Thyroid gland (tissue), 4 donors: ENCODE measurements around the gene TMEM44. TPM values are rescaled to one million over a fixed set of nuclear protein-coding genes. Genes with fewer than 3 reads are reported as not detected.

Experiments
- DNase-seq, 2 donors: peaks; one replicate each; pipeline ENCODE4 v3.0.0-alpha.2; 2019
- H3K27ac ChIP-seq, 3 donors: fragments of 200-600 bp; sonication (generic); 1 replicate in 2 of 3; 2 replicates in 1 of 3; pipeline ENCODE4 v1.5.1; 2016 to 2019; ENCODE audit warnings: mild to moderate bottlenecking in 1 of 3, moderate library complexity in 1 of 3
- H3K27me3 ChIP-seq: fragments of 200-600 bp; sonication (generic); one replicate; pipeline ENCODE4 v1.5.1; 2019
- H3K36me3 ChIP-seq, 2 donors: fragments of 200-600 bp; sonication (generic); one replicate each; pipeline ENCODE4 v1.5.1; 2016 to 2019
- H3K4me1 ChIP-seq, 2 donors: fragments of 200-600 bp; sonication (generic); one replicate each; pipeline ENCODE4 v1.5.1; 2017 to 2019
- H3K4me3 ChIP-seq, 3 donors: fragments of 200-600 bp; sonication (generic); replicated peaks in 1 of 3; 1 replicate in 2 of 3; 2 replicates in 1 of 3; pipeline ENCODE4 v1.5.1; 2016; ENCODE audit warnings: mild to moderate bottlenecking in 1 of 3
- H3K9me3 ChIP-seq: fragments of 200-600 bp; sonication (generic); one replicate; pipeline ENCODE4 v1.5.1; 2017
- POLR2A ChIP-seq, 2 donors: fragments of 450-650 bp; IDR thresholded peaks; one replicate each; pipeline ENCODE4 v1.6.1; 2017; ENCODE audit warnings: antibody characterized with exemption in 2 of 2, mild to moderate bottlenecking in 2 of 2, moderate library complexity in 1 of 2
- WGBS, 2 donors: methylation state at CpG; one replicate each; pipeline ENCODE4 v1.1.5; 2017; 5-methylcytosine and 5-hydroxymethylcytosine counted together
- intact Hi-C: fragments of 100-400 bp; cut with DNase I; formaldehyde crosslinking; loops from one replicate; pipeline ENCODE4 v1.15.1; 2023
- small RNA-seq: library from RNA; depleted of rRNA; stranded (forward); fragments of <200 nt; gene quantifications from one replicate; pipeline ENCODE3, GENCODE V24; 2016
- total RNA-seq, 4 donors: library from RNA; depleted of rRNA; stranded (reverse); fragments of >200 nt; gene quantifications; one replicate each; pipeline ENCODE4 v1.2.3, GENCODE V29; 2016
- TF ChIP-seq, protein P1 (sequence below), 6 experiments: fragments of 200-600 bp in 3 of 6; fragments of 450-650 bp in 3 of 6; sonication (generic) in 3 of 6; IDR thresholded peaks; one replicate each; pipeline ENCODE4 v1.5.1; 2016 to 2019; ENCODE audit warnings: antibody characterized with exemption in 6 of 6, mild to moderate bottlenecking in 2 of 6, inconsistent platforms in 1 of 6, moderate library complexity in 1 of 6

TMEM44 gene
- total RNA-seq, 4 donors from 2014 or later, result 6.3 to 11.0 (median 9.7) TPM

- Histone ChIP-seq H3K27ac (peak overlapping the region in 1 of 3 donors; percentile 73), H3K4me1 (peaks cover 20 to 21% of the 10 kb centered on the region in 2 donors), H3K27me3 (no peaks in the 10 kb centered on the region), H3K4me3 (no peak overlapping the region), H3K36me3 (no peaks in the 10 kb centered on the region), H3K9me3 (no peaks in the 10 kb centered on the region)
- 95 to 96% methylated on average over 8 of the region's 8 CpGs for WGBS, 2 donors
- DNase-seq, result no peak
- TF ChIP-seq, protein P1, sequence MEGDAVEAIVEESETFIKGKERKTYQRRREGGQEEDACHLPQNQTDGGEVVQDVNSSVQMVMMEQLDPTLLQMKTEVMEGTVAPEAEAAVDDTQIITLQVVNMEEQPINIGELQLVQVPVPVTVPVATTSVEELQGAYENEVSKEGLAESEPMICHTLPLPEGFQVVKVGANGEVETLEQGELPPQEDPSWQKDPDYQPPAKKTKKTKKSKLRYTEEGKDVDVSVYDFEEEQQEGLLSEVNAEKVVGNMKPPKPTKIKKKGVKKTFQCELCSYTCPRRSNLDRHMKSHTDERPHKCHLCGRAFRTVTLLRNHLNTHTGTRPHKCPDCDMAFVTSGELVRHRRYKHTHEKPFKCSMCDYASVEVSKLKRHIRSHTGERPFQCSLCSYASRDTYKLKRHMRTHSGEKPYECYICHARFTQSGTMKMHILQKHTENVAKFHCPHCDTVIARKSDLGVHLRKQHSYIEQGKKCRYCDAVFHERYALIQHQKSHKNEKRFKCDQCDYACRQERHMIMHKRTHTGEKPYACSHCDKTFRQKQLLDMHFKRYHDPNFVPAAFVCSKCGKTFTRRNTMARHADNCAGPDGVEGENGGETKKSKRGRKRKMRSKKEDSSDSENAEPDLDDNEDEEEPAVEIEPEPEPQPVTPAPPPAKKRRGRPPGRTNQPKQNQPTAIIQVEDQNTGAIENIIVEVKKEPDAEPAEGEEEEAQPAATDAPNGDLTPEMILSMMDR (IDR thresholded peaks at IDR 0.05), result no peak
- TF ChIP-seq POLR2A (IDR thresholded peaks at IDR 0.05), result no peak
- intact Hi-C loops, result no loop called here
These were observed 91.7 kb downstream of the TMEM44 start for GRCh38 chr3:194541483-194541882.

DNA sequence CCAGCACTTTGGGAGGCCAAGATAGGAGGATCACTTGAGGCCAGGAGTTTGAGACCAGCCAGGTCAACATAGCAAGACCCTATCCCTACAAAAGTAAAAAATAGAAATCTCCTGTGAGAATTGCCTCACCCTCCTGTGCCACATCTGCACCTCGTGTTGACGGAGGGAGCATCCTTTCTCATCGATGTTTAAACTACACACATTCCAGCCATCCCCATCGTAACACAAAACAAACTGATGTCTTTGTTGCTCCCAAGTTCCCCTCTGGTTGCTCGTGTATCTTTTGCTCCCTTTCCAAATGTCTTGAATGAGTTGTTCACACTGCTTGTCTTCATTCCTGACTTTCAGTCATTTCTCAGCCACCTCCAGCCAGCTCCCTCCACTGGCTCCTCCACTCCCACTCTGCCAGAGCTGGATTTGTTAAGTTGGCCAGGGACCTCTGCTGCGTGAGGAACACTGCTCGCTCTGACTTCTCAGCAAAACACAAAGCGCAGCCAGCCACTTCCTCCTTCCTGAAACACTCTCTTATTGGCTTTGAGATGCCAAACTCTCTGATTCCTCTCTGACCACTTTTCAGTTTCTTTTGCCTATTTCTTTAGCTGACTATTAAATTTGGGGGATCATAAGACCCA lies 92.8 kb downstream of the TMEM44 start:
- WGBS, 2 donors, result 59 to 70% methylated on average over 8 of the region's 8 CpGs
- Histone ChIP-seq H3K27me3 (no peaks in the 10 kb centered on the region), H3K4me1 (peaks cover 28 to 31% of the 10 kb centered on the region in 2 donors), H3K4me3 (no peak overlapping the region), H3K27ac (peak overlapping the region in 2 of 3 donors; percentile 61 to 73), H3K36me3 (no peaks in the 10 kb centered on the region), H3K9me3 (no peaks in the 10 kb centered on the region)
- intact Hi-C loops, result no loop called here
- TF ChIP-seq POLR2A (IDR thresholded peaks at IDR 0.05), result no peak
- TF ChIP-seq, protein P1 (IDR thresholded peaks at IDR 0.05), result no peak
- DNase-seq, result peak; percentile 35 to 49

GRCh38 chr3:194539498-194539897 lies 93.7 kb downstream of the TMEM44 start:
- Histone ChIP-seq H3K27me3 (no peaks in the 10 kb centered on the region), H3K27ac (peak overlapping the region in 1 of 3 donors; percentile 7), H3K36me3 (no peaks in the 10 kb centered on the region), H3K4me3 (no peak overlapping the region), H3K9me3 (no peaks in the 10 kb centered on the region), H3K4me1 (peaks cover 29 to 31% of the 10 kb centered on the region in 2 donors)
- no peak for DNase-seq
- intact Hi-C loops, result no loop called here
- 92 to 94% methylated on average over 3 of the region's 3 CpGs for WGBS, 2 donors
- TF ChIP-seq, protein P1 (IDR thresholded peaks at IDR 0.05), result no peak
- no peak for TF ChIP-seq POLR2A (IDR thresholded peaks at IDR 0.05)

- Histone ChIP-seq H3K9me3 (no peaks in the 10 kb centered on the region), H3K27ac (peak overlapping the region; percentile 85 to 92 (median 89)), H3K4me3 (no peak overlapping the region), H3K36me3 (no peaks in the 10 kb centered on the region), H3K27me3 (no peaks in the 10 kb centered on the region), H3K4me1 (peaks cover 29 to 31% of the 10 kb centered on the region in 2 donors)
- WGBS, 2 donors, result 33 to 42% methylated on average over 8 of the region's 8 CpGs
- TF ChIP-seq POLR2A (IDR thresholded peaks at IDR 0.05), result peak in 1 of 2 donors; percentile 7
- TF ChIP-seq, protein P1 (IDR thresholded peaks at IDR 0.05), result no peak
- intact Hi-C loops, result no loop called here
- DNase-seq, result peak; percentile 89 to 93
These were observed 95.4 kb downstream of the TMEM44 start for GRCh38 chr3:194537732-194538247.

Small RNA genes within 50 kb of the gene (small RNA-seq; reads per million reads assigned to genes)
- gene AC046143.2, result not detected

Other genes starting within 250 kb of the TMEM44 start
- gene GP5, start 234.2 kb downstream of the TMEM44 start, total RNA-seq, result 1 to 10 TPM in 1 of 4 donors, under 1 TPM in 3; 0.39 to 1.2 (median 0.74) TPM
- gene ATP13A3, start 146.4 kb downstream of the TMEM44 start, total RNA-seq, result 100 to 1,000 TPM; 262 to 426 (median 341) TPM
- gene LSG1, start 38.8 kb upstream of the TMEM44 start, total RNA-seq, result 10 to 100 TPM; 34.8 to 60.3 (median 49.7) TPM
- 10 to 100 TPM; 16.8 to 33.9 (median 22.4) TPM for gene FAM43A, start 52.5 kb upstream of the TMEM44 start, total RNA-seq